ENCODE data around the gene ATG16L1. TPM values are rescaled to one million over a fixed set of nuclear protein-coding genes. Genes with fewer than 3 reads are reported as not detected.

ATG16L1 gene
- total and polyA plus RNA-seq, 4 experiments from 2014 or later: 12.3 to 89.4 (median 50.5) TPM

GRCh38 chr2:233236820-233237589, 14.5 kb upstream of the ATG16L1 start:
- Mint-ChIP-seq H3K4me3 (peak overlapping the region in 3 of 8 donors; percentile 4 to 57 (median 7)), H3K27me3 (no peaks in the 10 kb centered on the region), H3K27ac (peak overlapping the region in 4 of 7 donors; percentile 69 to 83 (median 78)), H3K4me1 (peaks cover 48 to 74% (median 61%) of the 10 kb centered on the region in 4 donors), H3K36me3 (peaks cover 0 to 3% of the 10 kb centered on the region in 2 donors), H3K9me3 (peaks cover 0 to 6% (median 0%) of the 10 kb centered on the region in 8 donors)
- ChIA-PET CTCF (ENCODE audit: partially characterized antibody) (interaction anchor here (0.7 to 4.2 kb wide), 2 partner anchors 8 to 14 kb away, joined by 3 to 21 read pairs; partner anchors contain the start of gene ATG16L1), POLR2A (ENCODE audit: partially characterized antibody) (interaction anchor here (3.1 kb wide), 1 partner anchor 13 kb away, joined by 13 read pairs; the partner anchor contains the start of gene ATG16L1)
- Histone ChIP-seq H3K27ac (ENCODE audit: low read depth, low read length) (no peak overlapping the region), H3K36me3 (ENCODE audit: insufficient read depth, low read length) (no peaks in the 10 kb centered on the region), H3K9me3 (ENCODE audit: control insufficient read depth in 1 of 2, low read length in 2 of 2) (no peaks in the 10 kb centered on the region), H3K4me1 (ENCODE audit: insufficient read depth, low read length) (peaks cover 69% of the 10 kb centered on the region), H3K27me3 (ENCODE audit: insufficient read depth, low read length) (no peaks in the 10 kb centered on the region), H3K4me3 (ENCODE audit: low read length in 2 of 2) (no peak overlapping the region)
- intact Hi-C loops (cut with micrococcal nuclease): no loop called here
- no peak for DNase-seq

- no peak overlapping the region for H3K27ac ChIP-seq (ENCODE audit: low read depth, low read length)
- H3K4me3 ChIP-seq (ENCODE audit: low read length in 2 of 2): peak overlapping the region in 1 of 2 donors; percentile 15
- H3K9me3 ChIP-seq (ENCODE audit: control insufficient read depth in 1 of 2, low read length in 2 of 2): no peaks in the 10 kb centered on the region
- intact Hi-C loops (cut with micrococcal nuclease): loop anchor here (10.0 kb wide), 1 partner anchor 546 kb away; the partner anchor contains the start of gene GIGYF2
- peak overlapping the region; percentile 71 to 92 (median 85) for H3K27ac Mint-ChIP-seq
- H3K9me3 Mint-ChIP-seq: peaks cover 0 to 6% (median 0%) of the 10 kb centered on the region in 8 donors
- ChIA-PET POLR2A (ENCODE audit: partially characterized antibody) (interaction anchor here (0.6 to 3.9 kb wide), 12 partner anchors 9 to 180 kb away, joined by 3 to 33 read pairs (median 6); partner anchors contain the start of genes ATG16L1 and INPP5D), CTCF (ENCODE audit: partially characterized antibody) (interaction anchor here (0.9 to 4.5 kb wide), 3 partner anchors 10 to 187 kb away, joined by 3 to 28 read pairs (median 3); partner anchors contain the start of genes ATG16L1 and INPP5D)
- no peaks in the 10 kb centered on the region for H3K27me3 Mint-ChIP-seq
- peaks cover 41 to 78% (median 57%) of the 10 kb centered on the region in 4 donors for H3K4me1 Mint-ChIP-seq
- peak; percentile 40 to 60 (median 50) for DNase-seq
- H3K27me3 ChIP-seq (ENCODE audit: insufficient read depth, low read length): no peaks in the 10 kb centered on the region
- H3K4me1 ChIP-seq (ENCODE audit: insufficient read depth, low read length): peaks cover 64% of the 10 kb centered on the region
- H3K4me3 Mint-ChIP-seq: peak overlapping the region; percentile 59 to 87 (median 79)
- no peaks in the 10 kb centered on the region for H3K36me3 ChIP-seq (ENCODE audit: insufficient read depth, low read length)
- peaks cover 0 to 3% of the 10 kb centered on the region in 2 donors for H3K36me3 Mint-ChIP-seq
Measured at GRCh38 chr2:233240897-233241296, 10.6 kb upstream of the ATG16L1 start.

- Histone ChIP-seq H3K36me3 (ENCODE audit: insufficient read depth, low read length) (no peaks in the 10 kb centered on the region), H3K27me3 (ENCODE audit: insufficient read depth, low read length) (no peaks in the 10 kb centered on the region), H3K9me3 (ENCODE audit: control insufficient read depth in 1 of 2, low read length in 2 of 2) (no peaks in the 10 kb centered on the region), H3K4me1 (ENCODE audit: insufficient read depth, low read length) (peaks cover 63% of the 10 kb centered on the region), H3K27ac (ENCODE audit: low read depth, low read length) (no peak overlapping the region), H3K4me3 (ENCODE audit: low read length in 2 of 2) (no peak overlapping the region)
- Mint-ChIP-seq H3K4me3 (peak overlapping the region in 3 of 8 donors; percentile 7 to 76 (median 67)), H3K4me1 (peaks cover 39 to 81% (median 56%) of the 10 kb centered on the region in 4 donors), H3K27me3 (no peaks in the 10 kb centered on the region), H3K27ac (peak overlapping the region; percentile 42 to 92 (median 84)), H3K36me3 (peaks cover 0 to 3% of the 10 kb centered on the region in 2 donors), H3K9me3 (peaks cover 0 to 6% (median 0%) of the 10 kb centered on the region in 8 donors)
- CTCF ChIA-PET (ENCODE audit: partially characterized antibody): interaction anchor here (4.5 kb wide), 1 partner anchor 9 kb away, joined by 28 read pairs; the partner anchor contains the start of gene ATG16L1
- intact Hi-C loops (cut with micrococcal nuclease): loop anchor here (10.0 kb wide), 1 partner anchor 547 kb away; the partner anchor contains the start of gene GIGYF2
- POLR2A ChIA-PET (ENCODE audit: partially characterized antibody): interaction anchor here (0.6 to 3.9 kb wide), 2 partner anchors 9 to 21 kb away, joined by 3 to 33 read pairs; partner anchors contain the start of gene ATG16L1
- DNase-seq: peak in 1 of 5 donors; percentile 29
Measured at GRCh38 chr2:233241803-233242202, 9.7 kb upstream of the ATG16L1 start.

- ChIA-PET POLR2A (ENCODE audit: partially characterized antibody) (interaction anchor here (3.9 kb wide), 1 partner anchor 8 kb away, joined by 33 read pairs; the partner anchor contains the start of gene ATG16L1), CTCF (ENCODE audit: partially characterized antibody) (interaction anchor here (0.5 to 4.5 kb wide), 5 partner anchors 9 to 464 kb away, joined by 3 to 28 read pairs (median 3); partner anchors contain the start of gene ATG16L1)
- no peak overlapping the region for H3K27ac ChIP-seq (ENCODE audit: low read depth, low read length)
- peak overlapping the region in 4 of 8 donors; percentile 7 to 67 (median 30) for H3K4me3 Mint-ChIP-seq
- no peaks in the 10 kb centered on the region for H3K27me3 ChIP-seq (ENCODE audit: insufficient read depth, low read length)
- no peak overlapping the region for H3K4me3 ChIP-seq (ENCODE audit: low read length in 2 of 2)
- no peaks in the 10 kb centered on the region for H3K27me3 Mint-ChIP-seq
- no peaks in the 10 kb centered on the region for H3K36me3 ChIP-seq (ENCODE audit: insufficient read depth, low read length)
- intact Hi-C loops (cut with micrococcal nuclease): loop anchor here (10.0 kb wide), 1 partner anchor 548 kb away; the partner anchor contains the start of gene GIGYF2
- peaks cover 0 to 3% of the 10 kb centered on the region in 2 donors for H3K36me3 Mint-ChIP-seq
- H3K9me3 Mint-ChIP-seq: peaks cover 0 to 6% (median 0%) of the 10 kb centered on the region in 8 donors
- peaks cover 38 to 81% (median 56%) of the 10 kb centered on the region in 4 donors for H3K4me1 Mint-ChIP-seq
- H3K4me1 ChIP-seq (ENCODE audit: insufficient read depth, low read length): peaks cover 63% of the 10 kb centered on the region
- H3K27ac Mint-ChIP-seq: peak overlapping the region in 5 of 7 donors; percentile 22 to 85 (median 73)
- H3K9me3 ChIP-seq (ENCODE audit: control insufficient read depth in 1 of 2, low read length in 2 of 2): no peaks in the 10 kb centered on the region
- DNase-seq: peak in 1 of 5 donors; percentile 9
Measured at GRCh38 chr2:233242231-233242927, 9.1 kb upstream of the ATG16L1 start.

GRCh38 chr2:233243348-233243747, 8.1 kb upstream of the ATG16L1 start:
- H3K9me3 Mint-ChIP-seq: peaks cover 0 to 6% (median 0%) of the 10 kb centered on the region in 8 donors
- no peaks in the 10 kb centered on the region for H3K27me3 Mint-ChIP-seq
- Histone ChIP-seq H3K27me3 (ENCODE audit: insufficient read depth, low read length) (no peaks in the 10 kb centered on the region), H3K9me3 (ENCODE audit: control insufficient read depth in 1 of 2, low read length in 2 of 2) (no peaks in the 10 kb centered on the region), H3K4me1 (ENCODE audit: insufficient read depth, low read length) (peaks cover 63% of the 10 kb centered on the region), H3K36me3 (ENCODE audit: insufficient read depth, low read length) (no peaks in the 10 kb centered on the region), H3K4me3 (ENCODE audit: low read length in 2 of 2) (no peak overlapping the region), H3K27ac (ENCODE audit: low read depth, low read length) (no peak overlapping the region)
- H3K4me1 Mint-ChIP-seq: peaks cover 38 to 79% (median 55%) of the 10 kb centered on the region in 4 donors
- H3K36me3 Mint-ChIP-seq: peaks cover 0 to 3% of the 10 kb centered on the region in 2 donors
- no peak for DNase-seq
- ChIA-PET POLR2A (ENCODE audit: partially characterized antibody) (interaction anchor here (0.9 kb wide), 1 partner anchor 24 kb away, joined by 3 read pairs; no protein-coding TSS in a partner anchor), CTCF (ENCODE audit: partially characterized antibody) (interaction anchor here (0.6 to 4.5 kb wide), 3 partner anchors 8 to 390 kb away, joined by 3 to 28 read pairs (median 4); partner anchors contain the start of gene ATG16L1)
- intact Hi-C loops (cut with micrococcal nuclease): loop anchor here (10.0 kb wide), 1 partner anchor 549 kb away; the partner anchor contains the start of gene GIGYF2
- no peak overlapping the region for H3K4me3 Mint-ChIP-seq
- peak overlapping the region in 5 of 7 donors; percentile 29 to 82 (median 61) for H3K27ac Mint-ChIP-seq

GRCh38 chr2:233244818-233245217, 6.7 kb upstream of the ATG16L1 start:
- Histone ChIP-seq H3K27me3 (ENCODE audit: insufficient read depth, low read length) (no peaks in the 10 kb centered on the region), H3K4me1 (ENCODE audit: insufficient read depth, low read length) (peaks cover 62% of the 10 kb centered on the region), H3K27ac (ENCODE audit: low read depth, low read length) (no peak overlapping the region), H3K9me3 (ENCODE audit: control insufficient read depth in 1 of 2, low read length in 2 of 2) (no peaks in the 10 kb centered on the region), H3K4me3 (ENCODE audit: low read length in 2 of 2) (no peak overlapping the region), H3K36me3 (ENCODE audit: insufficient read depth, low read length) (no peaks in the 10 kb centered on the region)
- CTCF ChIA-PET (ENCODE audit: partially characterized antibody): interaction anchor here (0.9 to 1.8 kb wide), 2 partner anchors 11 to 13 kb away, joined by 3 to 5 read pairs; no protein-coding TSS in a partner anchor
- POLR2A ChIA-PET (ENCODE audit: partially characterized antibody): interaction anchor here (1.2 kb wide), 1 partner anchor 23 kb away, joined by 4 read pairs; no protein-coding TSS in a partner anchor
- H3K36me3 Mint-ChIP-seq: no peaks in the 10 kb centered on the region
- H3K4me3 Mint-ChIP-seq: no peak overlapping the region
- H3K4me1 Mint-ChIP-seq: peaks cover 34 to 74% (median 51%) of the 10 kb centered on the region in 4 donors
- peak overlapping the region; percentile 16 to 83 (median 81) for H3K27ac Mint-ChIP-seq
- no peak for DNase-seq
- intact Hi-C loops (cut with micrococcal nuclease): loop anchor here (10.0 kb wide), 1 partner anchor 550 kb away; the partner anchor contains the start of gene GIGYF2
- no peaks in the 10 kb centered on the region for H3K9me3 Mint-ChIP-seq
- H3K27me3 Mint-ChIP-seq: no peaks in the 10 kb centered on the region
